Measurements from ENCODE around the gene THOC5.

THOC5 gene

GRCh38 chr22:29456211-29456671 is 97.3 kb downstream of the THOC5 start:
- no peak overlapping the region for H3K4me2 ChIP-seq (ENCODE audit: low read length)
- no peak overlapping the region for H3K4me3 ChIP-seq (ENCODE audit: low read depth, low read length)
- no peaks in the 10 kb centered on the region for H3K27me3 ChIP-seq (ENCODE audit: control insufficient read depth, insufficient read depth, low read length)
- no peaks in the 10 kb centered on the region for H3K4me1 ChIP-seq
- no peak overlapping the region for H3K27ac ChIP-seq
- no peak overlapping the region for H3K9ac ChIP-seq
- no peaks in the 10 kb centered on the region for H3K36me3 ChIP-seq (ENCODE audit: control insufficient read depth, insufficient read depth, low read length)
- H3K79me2 ChIP-seq = no peaks in the 10 kb centered on the region
- TF ChIP-seq, protein P1, sequence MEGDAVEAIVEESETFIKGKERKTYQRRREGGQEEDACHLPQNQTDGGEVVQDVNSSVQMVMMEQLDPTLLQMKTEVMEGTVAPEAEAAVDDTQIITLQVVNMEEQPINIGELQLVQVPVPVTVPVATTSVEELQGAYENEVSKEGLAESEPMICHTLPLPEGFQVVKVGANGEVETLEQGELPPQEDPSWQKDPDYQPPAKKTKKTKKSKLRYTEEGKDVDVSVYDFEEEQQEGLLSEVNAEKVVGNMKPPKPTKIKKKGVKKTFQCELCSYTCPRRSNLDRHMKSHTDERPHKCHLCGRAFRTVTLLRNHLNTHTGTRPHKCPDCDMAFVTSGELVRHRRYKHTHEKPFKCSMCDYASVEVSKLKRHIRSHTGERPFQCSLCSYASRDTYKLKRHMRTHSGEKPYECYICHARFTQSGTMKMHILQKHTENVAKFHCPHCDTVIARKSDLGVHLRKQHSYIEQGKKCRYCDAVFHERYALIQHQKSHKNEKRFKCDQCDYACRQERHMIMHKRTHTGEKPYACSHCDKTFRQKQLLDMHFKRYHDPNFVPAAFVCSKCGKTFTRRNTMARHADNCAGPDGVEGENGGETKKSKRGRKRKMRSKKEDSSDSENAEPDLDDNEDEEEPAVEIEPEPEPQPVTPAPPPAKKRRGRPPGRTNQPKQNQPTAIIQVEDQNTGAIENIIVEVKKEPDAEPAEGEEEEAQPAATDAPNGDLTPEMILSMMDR (IDR thresholded peaks at IDR 0.05) = no peak
- no peak overlapping the region for H2AFZ ChIP-seq
- no peaks in the 10 kb centered on the region for H3K9me3 ChIP-seq (ENCODE audit: control insufficient read depth, low read length)

Measured in parathyroid adenoma (tissue), 2 donors.